ENCODE measurements around the gene LRRC27. TPM values are rescaled to one million over a fixed set of nuclear protein-coding genes. Genes with fewer than 3 reads are reported as not detected.
A peak's percentile ranks its signal among the peaks of the same experiment; 100 is the strongest.
"Not testable (repeated sequence)": the region's sequence is repeated elsewhere in the genome, so short reads cannot be mapped to it uniquely, and the experiment has no call there.

LRRC27 gene
- total RNA-seq, 4 donors from 2014 or later, result 5.1 to 22.3 (median 18.5) TPM

- DNase-seq, result peak in 1 of 3 donors; percentile 40
- H3K27me3 ChIP-seq, result no peaks in the 10 kb centered on the region
- no peak overlapping the region for H3K4me3 ChIP-seq
- TF ChIP-seq CTCF (IDR thresholded peaks at IDR 0.05), result no peak
- no peak for TF ChIP-seq POLR2A (IDR thresholded peaks at IDR 0.05)
- H3K4me1 ChIP-seq, result no peaks in the 10 kb centered on the region
- no peak overlapping the region for H3K27ac ChIP-seq
- no peaks in the 10 kb centered on the region for H3K36me3 ChIP-seq
- H3K9me3 ChIP-seq, result no peaks in the 10 kb centered on the region
Observed at GRCh38 chr10:132351611-132352010, 19.6 kb downstream of the LRRC27 start.

GRCh38 chr10:132352462-132353308 lies 20.7 kb downstream of the LRRC27 start:
- H3K36me3 ChIP-seq, H3K4me3 ChIP-seq, H3K4me1 ChIP-seq, H3K27ac ChIP-seq, H3K27me3 ChIP-seq, H3K9me3 ChIP-seq: not testable (repeated sequence)
- peak; percentile 61 to 87 (median 74) for TF ChIP-seq CTCF (IDR thresholded peaks at IDR 0.05)
- peak; percentile 72 to 90 (median 84) for DNase-seq

GRCh38 chr10:132353456-132354355 lies 21.7 kb downstream of the LRRC27 start:
- peak in 2 of 3 donors; percentile 35 to 36 for DNase-seq
- H3K9me3 ChIP-seq, result no peaks in the 10 kb centered on the region
- H3K36me3 ChIP-seq, result no peaks in the 10 kb centered on the region
- H3K4me1 ChIP-seq, result no peaks in the 10 kb centered on the region
- no peak overlapping the region for H3K27ac ChIP-seq
- no peak overlapping the region for H3K4me3 ChIP-seq
- TF ChIP-seq CTCF (IDR thresholded peaks at IDR 0.05), result no peak
- TF ChIP-seq POLR2A (IDR thresholded peaks at IDR 0.05), result no peak
- no peaks in the 10 kb centered on the region for H3K27me3 ChIP-seq

- Histone ChIP-seq H3K9me3 (no peaks in the 10 kb centered on the region), H3K27me3 (no peaks in the 10 kb centered on the region), H3K27ac (no peak overlapping the region), H3K36me3 (no peaks in the 10 kb centered on the region), H3K4me3 (no peak overlapping the region), H3K4me1 (no peaks in the 10 kb centered on the region)
- TF ChIP-seq CTCF (IDR thresholded peaks at IDR 0.05) (no peak), POLR2A (IDR thresholded peaks at IDR 0.05) (no peak)
- DNase-seq, result peak in 2 of 3 donors; percentile 35 to 37
Observed at GRCh38 chr10:132354356-132355094, 22.5 kb downstream of the LRRC27 start.

GRCh38 chr10:132355297-132355696 lies 23.3 kb downstream of the LRRC27 start:
- H3K36me3 ChIP-seq, result no peaks in the 10 kb centered on the region
- peak in 2 of 3 donors; percentile 39 to 41 for DNase-seq
- TF ChIP-seq CTCF (IDR thresholded peaks at IDR 0.05) (no peak), POLR2A (IDR thresholded peaks at IDR 0.05) (no peak)
- H3K9me3 ChIP-seq, result no peaks in the 10 kb centered on the region
- H3K4me1 ChIP-seq, result no peaks in the 10 kb centered on the region
- no peak overlapping the region for H3K27ac ChIP-seq
- no peaks in the 10 kb centered on the region for H3K27me3 ChIP-seq
- no peak overlapping the region for H3K4me3 ChIP-seq

All from Peyer's patch (tissue), 4 donors.